Measurements from ENCODE around the gene CNTNAP2.

CNTNAP2 gene

DNA sequence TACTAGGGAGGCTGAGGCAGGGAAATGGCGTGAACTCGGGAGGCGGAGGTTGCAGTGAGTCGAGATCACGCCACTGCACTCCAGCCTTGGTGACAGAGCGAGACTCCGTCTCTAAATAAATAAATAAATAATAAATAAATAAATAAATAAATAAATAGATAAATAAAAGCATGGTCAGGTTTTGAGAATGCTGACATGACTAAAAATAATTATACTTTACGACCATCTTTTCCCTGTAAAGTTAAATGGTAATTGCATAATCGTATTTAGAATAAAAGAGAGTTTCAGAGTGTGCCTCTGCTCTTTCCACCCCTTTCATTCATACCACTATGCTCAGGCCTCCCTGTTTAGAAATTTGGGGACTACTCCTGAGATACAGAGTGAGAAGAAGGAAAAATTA lies 326.5 kb downstream of the CNTNAP2 start:
- Histone ChIP-seq H3K4me1 (ENCODE audit: control insufficient read depth, insufficient read depth, low read length, poor library complexity, severe bottlenecking) (no peaks in the 10 kb centered on the region), H3K4me3 (ENCODE audit: insufficient read depth, low read depth, low read length, poor library complexity, severe bottlenecking) (no peak overlapping the region), H3K27ac (ENCODE audit: insufficient read depth, low read length, poor library complexity, severe bottlenecking) (no peak overlapping the region), H3K27me3 (replicated peaks; ENCODE audit: control insufficient read depth, insufficient read depth, low read length, poor library complexity, severe bottlenecking) (no peaks in the 10 kb centered on the region), H3K9me3 (ENCODE audit: control insufficient read depth, low read length) (no peaks in the 10 kb centered on the region), H3K36me3 (ENCODE audit: control insufficient read depth, insufficient read depth, low read length) (no peaks in the 10 kb centered on the region)
- no peak for DNase-seq

DNA sequence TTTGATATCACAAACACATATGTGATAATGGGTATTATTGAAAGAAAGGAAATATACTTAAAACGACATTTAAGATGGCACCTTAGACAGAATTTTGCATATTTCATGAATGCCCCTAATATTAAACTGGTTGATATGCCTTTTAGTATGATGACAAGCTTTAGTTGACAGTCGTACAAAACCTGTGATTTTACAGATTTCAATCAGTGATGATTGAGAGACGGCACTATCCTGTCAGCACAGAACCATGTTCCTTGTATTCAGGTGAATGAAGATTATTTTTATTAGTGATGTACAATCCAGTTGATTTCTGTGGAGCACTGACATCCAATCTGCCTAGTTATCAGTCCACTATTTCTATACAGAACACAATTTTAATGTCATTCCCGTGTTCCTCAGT lies 333.0 kb downstream of the CNTNAP2 start:
- no peak for DNase-seq
- H3K36me3 ChIP-seq (ENCODE audit: control insufficient read depth, insufficient read depth, low read length) = no peaks in the 10 kb centered on the region
- no peak overlapping the region for H3K4me3 ChIP-seq (ENCODE audit: insufficient read depth, low read depth, low read length, poor library complexity, severe bottlenecking)
- H3K27me3 ChIP-seq (replicated peaks; ENCODE audit: control insufficient read depth, insufficient read depth, low read length, poor library complexity, severe bottlenecking) = no peaks in the 10 kb centered on the region
- H3K9me3 ChIP-seq (ENCODE audit: control insufficient read depth, low read length) = no peaks in the 10 kb centered on the region
- no peak overlapping the region for H3K27ac ChIP-seq (ENCODE audit: insufficient read depth, low read length, poor library complexity, severe bottlenecking)
- H3K4me1 ChIP-seq (ENCODE audit: control insufficient read depth, insufficient read depth, low read length, poor library complexity, severe bottlenecking) = no peaks in the 10 kb centered on the region

DNA sequence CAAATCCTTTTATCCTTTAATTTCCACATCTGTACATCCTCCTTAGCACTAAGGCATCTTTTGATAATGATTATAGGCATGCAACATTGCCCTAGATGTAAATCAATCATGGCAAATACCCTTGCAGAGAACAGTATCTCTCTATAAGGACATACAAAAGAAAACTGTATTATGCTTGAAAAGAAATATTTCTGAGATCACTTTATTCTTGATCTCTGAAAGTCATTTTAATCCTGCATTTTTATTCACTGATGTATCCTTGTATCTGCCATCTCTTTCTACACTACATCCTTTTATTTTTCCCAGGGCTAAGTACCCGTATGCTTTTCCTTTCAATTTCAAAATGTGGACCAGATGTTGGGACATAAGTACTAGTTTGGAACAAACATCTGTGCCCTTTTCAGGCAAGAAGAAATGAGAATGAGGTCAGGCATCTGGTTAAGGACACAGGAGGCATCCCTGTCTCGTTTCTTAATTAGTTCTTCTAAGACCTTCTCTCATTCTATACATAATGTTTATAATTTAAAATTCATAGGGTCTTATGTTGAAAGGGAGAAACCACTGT lies 338.6 kb downstream of the CNTNAP2 start:
- no peaks in the 10 kb centered on the region for H3K4me1 ChIP-seq (ENCODE audit: control insufficient read depth, insufficient read depth, low read length, poor library complexity, severe bottlenecking)
- DNase-seq = no peak
- H3K9me3 ChIP-seq (ENCODE audit: control insufficient read depth, low read length) = no peaks in the 10 kb centered on the region
- H3K4me3 ChIP-seq (ENCODE audit: insufficient read depth, low read depth, low read length, poor library complexity, severe bottlenecking) = no peak overlapping the region
- H3K27ac ChIP-seq (ENCODE audit: insufficient read depth, low read length, poor library complexity, severe bottlenecking) = no peak overlapping the region
- no peaks in the 10 kb centered on the region for H3K36me3 ChIP-seq (ENCODE audit: control insufficient read depth, insufficient read depth, low read length)
- H3K27me3 ChIP-seq (replicated peaks; ENCODE audit: control insufficient read depth, insufficient read depth, low read length, poor library complexity, severe bottlenecking) = no peaks in the 10 kb centered on the region

DNA sequence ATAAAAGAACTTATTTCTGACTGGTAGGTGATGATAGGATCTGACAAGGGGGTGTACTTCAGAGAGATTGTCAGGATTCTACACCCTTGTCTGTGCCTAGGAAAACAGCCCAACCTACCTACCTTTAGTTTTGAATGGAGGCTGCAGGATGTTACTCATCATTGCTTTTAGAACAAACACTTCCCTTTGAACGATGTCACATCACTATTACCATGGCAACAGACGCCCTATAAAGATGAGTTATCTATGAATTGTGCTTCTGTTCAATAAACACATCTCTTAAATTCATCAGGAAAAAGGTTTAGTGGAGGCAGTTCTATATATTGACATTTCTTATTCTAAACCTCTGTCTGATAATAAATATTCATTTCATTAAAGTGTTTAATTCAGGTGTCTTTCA lies 362.4 kb downstream of the CNTNAP2 start:
- no peaks in the 10 kb centered on the region for H3K4me1 ChIP-seq (ENCODE audit: control insufficient read depth, insufficient read depth, low read length, poor library complexity, severe bottlenecking)
- H3K9me3 ChIP-seq (ENCODE audit: control insufficient read depth, low read length) = no peaks in the 10 kb centered on the region
- no peaks in the 10 kb centered on the region for H3K36me3 ChIP-seq (ENCODE audit: control insufficient read depth, insufficient read depth, low read length)
- no peak overlapping the region for H3K27ac ChIP-seq (ENCODE audit: insufficient read depth, low read length, poor library complexity, severe bottlenecking)
- DNase-seq = no peak
- H3K4me3 ChIP-seq (ENCODE audit: insufficient read depth, low read depth, low read length, poor library complexity, severe bottlenecking) = no peak overlapping the region
- no peaks in the 10 kb centered on the region for H3K27me3 ChIP-seq (replicated peaks; ENCODE audit: control insufficient read depth, insufficient read depth, low read length, poor library complexity, severe bottlenecking)

- Histone ChIP-seq H3K27me3 (replicated peaks; ENCODE audit: control insufficient read depth, insufficient read depth, low read length, poor library complexity, severe bottlenecking) (no peaks in the 10 kb centered on the region), H3K4me3 (ENCODE audit: insufficient read depth, low read depth, low read length, poor library complexity, severe bottlenecking) (no peak overlapping the region)
Measured at GRCh38 chr7:146486519-146486918, 369.9 kb downstream of the CNTNAP2 start.

GRCh38 chr7:146492017-146492416 lies 375.4 kb downstream of the CNTNAP2 start:
- DNase-seq = no peak
- H3K27me3 ChIP-seq (replicated peaks; ENCODE audit: control insufficient read depth, insufficient read depth, low read length, poor library complexity, severe bottlenecking) = no peaks in the 10 kb centered on the region

More at GRCh38 chr7:146486519-146486918, 369.9 kb downstream of the CNTNAP2 start:
- H3K36me3 ChIP-seq (ENCODE audit: control insufficient read depth, insufficient read depth, low read length) = no peaks in the 10 kb centered on the region
- H3K27ac ChIP-seq (ENCODE audit: insufficient read depth, low read length, poor library complexity, severe bottlenecking) = no peak overlapping the region
- no peaks in the 10 kb centered on the region for H3K4me1 ChIP-seq (ENCODE audit: control insufficient read depth, insufficient read depth, low read length, poor library complexity, severe bottlenecking)
- H3K9me3 ChIP-seq (ENCODE audit: control insufficient read depth, low read length) = no peaks in the 10 kb centered on the region
- DNase-seq = no peak

DNA sequence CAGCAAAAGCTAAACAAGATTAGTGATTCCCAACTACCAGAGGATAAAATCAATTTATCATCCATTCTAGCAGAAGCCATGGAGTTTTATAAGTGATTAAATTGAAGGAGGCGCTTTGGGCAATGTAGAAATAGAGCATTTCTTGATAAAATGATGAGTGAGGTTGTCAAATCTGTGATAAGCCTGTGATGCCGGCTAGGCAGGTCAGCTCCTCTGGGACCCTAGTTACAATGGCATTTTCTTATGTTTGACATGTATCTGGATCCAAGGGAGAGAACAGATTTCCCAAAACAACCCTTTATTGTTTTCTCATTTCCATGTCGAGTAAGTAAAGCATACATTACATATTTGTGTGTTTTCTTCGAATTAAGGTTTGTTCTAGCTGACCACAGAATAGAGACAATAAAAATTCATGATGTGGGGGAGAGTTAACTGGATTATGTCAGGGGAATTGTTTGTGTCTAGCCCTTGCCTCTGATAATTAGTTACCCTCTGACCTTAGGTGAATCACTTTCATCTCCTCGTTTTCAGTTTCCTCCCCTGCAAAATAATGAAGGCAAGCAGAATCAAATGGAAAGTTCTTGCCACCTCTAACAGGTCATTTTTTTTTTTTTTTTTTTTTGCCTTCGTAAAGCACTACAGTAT lies 378.5 kb downstream of the CNTNAP2 start:
- H3K27me3 ChIP-seq (replicated peaks; ENCODE audit: control insufficient read depth, insufficient read depth, low read length, poor library complexity, severe bottlenecking) = no peaks in the 10 kb centered on the region
- H3K36me3 ChIP-seq (ENCODE audit: control insufficient read depth, insufficient read depth, low read length) = no peaks in the 10 kb centered on the region
- no peak for DNase-seq
- H3K4me1 ChIP-seq (ENCODE audit: control insufficient read depth, insufficient read depth, low read length, poor library complexity, severe bottlenecking) = no peaks in the 10 kb centered on the region
- no peak overlapping the region for H3K27ac ChIP-seq (ENCODE audit: insufficient read depth, low read length, poor library complexity, severe bottlenecking)
- H3K4me3 ChIP-seq (ENCODE audit: insufficient read depth, low read depth, low read length, poor library complexity, severe bottlenecking) = no peak overlapping the region
- no peaks in the 10 kb centered on the region for H3K9me3 ChIP-seq (ENCODE audit: control insufficient read depth, low read length)

More at GRCh38 chr7:146492017-146492416, 375.4 kb downstream of the CNTNAP2 start:
- H3K27ac ChIP-seq (ENCODE audit: insufficient read depth, low read length, poor library complexity, severe bottlenecking) = no peak overlapping the region
- no peaks in the 10 kb centered on the region for H3K36me3 ChIP-seq (ENCODE audit: control insufficient read depth, insufficient read depth, low read length)
- no peak overlapping the region for H3K4me3 ChIP-seq (ENCODE audit: insufficient read depth, low read depth, low read length, poor library complexity, severe bottlenecking)
- H3K9me3 ChIP-seq (ENCODE audit: control insufficient read depth, low read length) = no peaks in the 10 kb centered on the region
- H3K4me1 ChIP-seq (ENCODE audit: control insufficient read depth, insufficient read depth, low read length, poor library complexity, severe bottlenecking) = no peaks in the 10 kb centered on the region

DNA sequence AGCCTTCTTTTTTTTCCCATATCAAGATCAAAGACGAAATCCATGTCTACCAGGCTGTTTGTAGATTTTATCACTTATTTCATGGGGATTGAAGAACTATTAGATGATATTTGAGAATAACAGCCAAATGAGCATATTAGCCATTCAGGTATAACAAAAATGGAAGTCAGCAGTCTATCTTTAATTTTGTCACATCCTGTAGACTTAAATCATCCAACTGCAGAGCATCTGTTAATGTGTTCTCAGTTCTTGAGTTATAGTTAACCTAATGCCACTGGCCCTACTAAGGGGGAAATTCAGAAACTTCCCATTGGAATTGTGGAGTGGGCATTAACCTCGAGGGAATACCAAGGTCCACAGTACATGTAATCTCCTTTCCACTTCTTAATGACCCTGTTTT lies 380.1 kb downstream of the CNTNAP2 start:
- no peaks in the 10 kb centered on the region for H3K27me3 ChIP-seq (replicated peaks; ENCODE audit: control insufficient read depth, insufficient read depth, low read length, poor library complexity, severe bottlenecking)
- no peaks in the 10 kb centered on the region for H3K4me1 ChIP-seq (ENCODE audit: control insufficient read depth, insufficient read depth, low read length, poor library complexity, severe bottlenecking)
- no peaks in the 10 kb centered on the region for H3K9me3 ChIP-seq (ENCODE audit: control insufficient read depth, low read length)
- no peak overlapping the region for H3K4me3 ChIP-seq (ENCODE audit: insufficient read depth, low read depth, low read length, poor library complexity, severe bottlenecking)
- H3K36me3 ChIP-seq (ENCODE audit: control insufficient read depth, insufficient read depth, low read length) = no peaks in the 10 kb centered on the region
- H3K27ac ChIP-seq (ENCODE audit: insufficient read depth, low read length, poor library complexity, severe bottlenecking) = no peak overlapping the region
- DNase-seq = no peak

DNA sequence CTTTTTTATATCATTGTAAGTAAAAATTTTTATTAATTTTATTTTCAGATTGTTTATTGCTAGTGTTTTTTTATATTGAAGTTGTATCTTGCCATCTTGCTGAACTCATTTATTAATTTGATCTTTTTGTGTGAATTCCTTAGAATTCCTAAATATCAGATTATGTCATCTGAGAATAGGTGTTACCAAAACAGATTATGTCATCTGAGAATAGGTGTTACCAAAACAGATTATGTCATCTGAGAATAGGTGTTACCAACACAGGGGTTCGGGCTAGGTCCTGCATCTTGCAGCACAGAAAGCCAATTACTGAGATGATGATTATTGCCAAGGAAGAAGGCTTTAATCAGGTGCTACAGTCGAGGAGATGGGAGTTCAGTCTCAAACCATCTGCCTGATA lies 383.4 kb downstream of the CNTNAP2 start:
- Histone ChIP-seq H3K27me3 (replicated peaks; ENCODE audit: control insufficient read depth, insufficient read depth, low read length, poor library complexity, severe bottlenecking) (no peaks in the 10 kb centered on the region), H3K27ac (ENCODE audit: insufficient read depth, low read length, poor library complexity, severe bottlenecking) (no peak overlapping the region), H3K9me3 (ENCODE audit: control insufficient read depth, low read length) (peaks cover 5% of the 10 kb centered on the region), H3K4me1 (ENCODE audit: control insufficient read depth, insufficient read depth, low read length, poor library complexity, severe bottlenecking) (no peaks in the 10 kb centered on the region), H3K36me3 (ENCODE audit: control insufficient read depth, insufficient read depth, low read length) (no peaks in the 10 kb centered on the region), H3K4me3 (ENCODE audit: insufficient read depth, low read depth, low read length, poor library complexity, severe bottlenecking) (no peak overlapping the region)
- DNase-seq = no peak

GRCh38 chr7:146503844-146504243 lies 387.2 kb downstream of the CNTNAP2 start:
- no peaks in the 10 kb centered on the region for H3K27me3 ChIP-seq (replicated peaks; ENCODE audit: control insufficient read depth, insufficient read depth, low read length, poor library complexity, severe bottlenecking)
- no peaks in the 10 kb centered on the region for H3K36me3 ChIP-seq (ENCODE audit: control insufficient read depth, insufficient read depth, low read length)
- H3K4me3 ChIP-seq (ENCODE audit: insufficient read depth, low read depth, low read length, poor library complexity, severe bottlenecking) = no peak overlapping the region
- DNase-seq = no peak
- no peaks in the 10 kb centered on the region for H3K4me1 ChIP-seq (ENCODE audit: control insufficient read depth, insufficient read depth, low read length, poor library complexity, severe bottlenecking)
- H3K27ac ChIP-seq (ENCODE audit: insufficient read depth, low read length, poor library complexity, severe bottlenecking) = no peak overlapping the region
- peaks cover 5% of the 10 kb centered on the region for H3K9me3 ChIP-seq (ENCODE audit: control insufficient read depth, low read length)
